ENCODE results near the gene NINJ2. TPM values are rescaled to one million over a fixed set of nuclear protein-coding genes. Genes with fewer than 3 reads are reported as not detected.
A peak's percentile ranks its signal among the peaks of the same experiment; 100 is the strongest.

The NINJ2 gene
- total RNA-seq, 1 experiment from 2014 or later: not detected

- peaks cover 13% of the 10 kb centered on the region for H3K4me1 Mint-ChIP-seq (ENCODE audit: low read depth, unreplicated experiment)
- no peak overlapping the region for H3K4me3 Mint-ChIP-seq (ENCODE audit: low read depth, unreplicated experiment)
- no peak for DNase-seq
- no peak overlapping the region for H3K27ac Mint-ChIP-seq (ENCODE audit: unreplicated experiment)
- BruUV-seq (replicated peaks): no TSS peak
- CTCF ChIA-PET: interaction anchor here (0.8 to 1.9 kb wide), 3 partner anchors 9 to 105 kb away, joined by 5 to 6 read pairs (median 5); no protein-coding TSS in a partner anchor
- H3K36me3 Mint-ChIP-seq (ENCODE audit: insufficient read depth, unreplicated experiment): no peaks in the 10 kb centered on the region
- TF ChIP-seq CTCF (IDR thresholded peaks at IDR 0.05; ENCODE audit: unreplicated experiment): no peak
- H3K9me3 Mint-ChIP-seq (ENCODE audit: low read depth, unreplicated experiment): no peaks in the 10 kb centered on the region
- intact Hi-C loops (cut with micrococcal nuclease; ENCODE audit: unreplicated experiment): loop anchor here (1.0 kb wide), 1 partner anchor 106 kb away; no protein-coding TSS in a partner anchor
- H3K27me3 Mint-ChIP-seq (ENCODE audit: unreplicated experiment): peaks cover 30% of the 10 kb centered on the region
Measured at GRCh38 chr12:547883-548470, 115.3 kb downstream of the NINJ2 start.

- Mint-ChIP-seq H3K27ac (ENCODE audit: unreplicated experiment) (no peak overlapping the region), H3K27me3 (ENCODE audit: unreplicated experiment) (peaks cover 30% of the 10 kb centered on the region), H3K4me1 (ENCODE audit: low read depth, unreplicated experiment) (peaks cover 15% of the 10 kb centered on the region), H3K9me3 (ENCODE audit: low read depth, unreplicated experiment) (no peaks in the 10 kb centered on the region), H3K36me3 (ENCODE audit: insufficient read depth, unreplicated experiment) (no peaks in the 10 kb centered on the region), H3K4me3 (ENCODE audit: low read depth, unreplicated experiment) (no peak overlapping the region)
- no TSS peak for BruUV-seq (replicated peaks)
- DNase-seq: peak; percentile 81
- TF ChIP-seq CTCF (IDR thresholded peaks at IDR 0.05; ENCODE audit: unreplicated experiment): peak; percentile 99
- CTCF ChIA-PET: interaction anchor here (1.9 kb wide), 2 partner anchors 8 to 105 kb away, joined by 5 to 6 read pairs; no protein-coding TSS in a partner anchor
- intact Hi-C loops (cut with micrococcal nuclease; ENCODE audit: unreplicated experiment): loop anchor here (1.0 kb wide), 1 partner anchor 105 kb away; no protein-coding TSS in a partner anchor
Measured at GRCh38 chr12:546920-547845, 116.1 kb downstream of the NINJ2 start.

DNA sequence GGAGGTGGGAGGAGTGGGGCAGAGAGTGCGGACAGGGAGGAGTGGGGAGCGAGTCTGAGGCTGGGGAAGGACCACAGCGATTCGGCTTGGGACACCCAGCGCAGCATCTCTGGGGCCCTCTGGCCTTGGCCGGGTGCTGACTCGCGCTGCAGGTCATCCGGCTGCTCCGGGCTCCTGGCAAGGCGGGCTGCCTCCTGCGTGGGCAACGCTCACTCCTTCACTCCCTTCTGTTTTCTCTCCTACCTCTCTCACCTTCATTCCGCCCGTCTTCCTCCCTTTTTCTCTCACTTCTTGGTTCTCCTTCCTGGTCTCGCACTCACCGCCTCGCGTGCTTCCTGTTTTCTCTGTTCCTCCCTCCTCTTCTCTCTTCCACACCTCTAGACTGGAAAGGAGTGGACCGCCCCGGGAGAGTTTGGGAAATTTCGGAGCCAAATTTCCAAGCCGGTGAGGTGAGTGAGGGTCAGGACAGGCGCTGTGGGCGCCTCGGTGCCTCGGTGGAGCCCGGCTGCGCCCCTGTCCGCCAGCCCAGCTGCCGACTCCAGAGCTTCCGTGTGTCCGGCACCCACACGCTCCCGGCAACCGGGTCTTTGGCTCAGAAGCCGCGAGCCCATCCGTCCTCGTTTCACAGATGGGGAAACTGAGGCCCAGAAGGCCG is 116.9 kb downstream of the NINJ2 start:
- intact Hi-C loops (cut with micrococcal nuclease; ENCODE audit: unreplicated experiment): no loop called here
- no peaks in the 10 kb centered on the region for H3K36me3 Mint-ChIP-seq (ENCODE audit: insufficient read depth, unreplicated experiment)

More for the DNA sequence above, 116.9 kb downstream of the NINJ2 start:
- Mint-ChIP-seq H3K4me3 (ENCODE audit: low read depth, unreplicated experiment) (no peak overlapping the region), H3K9me3 (ENCODE audit: low read depth, unreplicated experiment) (no peaks in the 10 kb centered on the region), H3K27me3 (ENCODE audit: unreplicated experiment) (peaks cover 30% of the 10 kb centered on the region), H3K27ac (ENCODE audit: unreplicated experiment) (no peak overlapping the region), H3K4me1 (ENCODE audit: low read depth, unreplicated experiment) (peaks cover 21% of the 10 kb centered on the region)
- TF ChIP-seq CTCF (IDR thresholded peaks at IDR 0.05; ENCODE audit: unreplicated experiment): no peak
- CTCF ChIA-PET: interaction anchor here (1.9 kb wide), 2 partner anchors 8 to 104 kb away, joined by 5 to 6 read pairs; no protein-coding TSS in a partner anchor
- no peak for DNase-seq
- BruUV-seq (replicated peaks): no TSS peak
